ENCODE data around the gene PRKAB1. TPM values are rescaled to one million over a fixed set of nuclear protein-coding genes. Genes with fewer than 3 reads are reported as not detected.

The PRKAB1 gene
- total and polyA plus RNA-seq, 9 of the 15 experiments (the other 6 are each of a cell fraction or from before 2014, with no cell fraction given), result 32.6 to 94.2 (median 63.8) TPM

- TF ChIP-seq, protein P1, sequence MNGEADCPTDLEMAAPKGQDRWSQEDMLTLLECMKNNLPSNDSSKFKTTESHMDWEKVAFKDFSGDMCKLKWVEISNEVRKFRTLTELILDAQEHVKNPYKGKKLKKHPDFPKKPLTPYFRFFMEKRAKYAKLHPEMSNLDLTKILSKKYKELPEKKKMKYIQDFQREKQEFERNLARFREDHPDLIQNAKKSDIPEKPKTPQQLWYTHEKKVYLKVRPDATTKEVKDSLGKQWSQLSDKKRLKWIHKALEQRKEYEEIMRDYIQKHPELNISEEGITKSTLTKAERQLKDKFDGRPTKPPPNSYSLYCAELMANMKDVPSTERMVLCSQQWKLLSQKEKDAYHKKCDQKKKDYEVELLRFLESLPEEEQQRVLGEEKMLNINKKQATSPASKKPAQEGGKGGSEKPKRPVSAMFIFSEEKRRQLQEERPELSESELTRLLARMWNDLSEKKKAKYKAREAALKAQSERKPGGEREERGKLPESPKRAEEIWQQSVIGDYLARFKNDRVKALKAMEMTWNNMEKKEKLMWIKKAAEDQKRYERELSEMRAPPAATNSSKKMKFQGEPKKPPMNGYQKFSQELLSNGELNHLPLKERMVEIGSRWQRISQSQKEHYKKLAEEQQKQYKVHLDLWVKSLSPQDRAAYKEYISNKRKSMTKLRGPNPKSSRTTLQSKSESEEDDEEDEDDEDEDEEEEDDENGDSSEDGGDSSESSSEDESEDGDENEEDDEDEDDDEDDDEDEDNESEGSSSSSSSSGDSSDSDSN (IDR thresholded peaks at IDR 0.05; ENCODE audit: borderline replicate concordance in 1 of 2, low read depth in 2 of 2, low read length in 2 of 2), result 0 out of 4 replicates have a peak, but pooled peaks of 1 of the 2 experiments have one; percentile 36
- no peak for TF ChIP-seq FOXJ3 (CRISPR knock-in tag; IDR thresholded peaks at IDR 0.05)
- TF ChIP-seq SMAD3 (CRISPR knock-in tag; conservative IDR thresholded peaks at IDR 0.05), result no peak
- TF ChIP-seq ATF7 (IDR thresholded peaks at IDR 0.05), result no peak
- no peak for TF ChIP-seq MCM2 (IDR thresholded peaks at IDR 0.05; ENCODE audit: low read depth)
- no peak for TF ChIP-seq CBX5 (IDR thresholded peaks at IDR 0.05; ENCODE audit: borderline replicate concordance, low read depth)
- no peak for TF ChIP-seq HNRNPK (IDR thresholded peaks at IDR 0.05; ENCODE audit: low read depth, low read length, poor library complexity, severe bottlenecking)
- TF ChIP-seq BRCA1 (IDR thresholded peaks at IDR 0.05), result no peak
- no peak for TF ChIP-seq BRCA1 (CRISPR knock-in tag; IDR thresholded peaks at IDR 0.05)
- TF ChIP-seq KAT8 (IDR thresholded peaks at IDR 0.05; ENCODE audit: low read depth), result 0 out of 2 replicates have a peak, but pooled peaks have one; percentile 70
- TF ChIP-seq RAD51 (IDR thresholded peaks at IDR 0.05; ENCODE audit: borderline replicate concordance, low read depth), result no peak
- no peak for TF ChIP-seq HDAC8 (tag; IDR thresholded peaks at IDR 0.05)
- TF ChIP-seq ZNF354B (CRISPR knock-in tag; IDR thresholded peaks at IDR 0.05), result no peak
- TF ChIP-seq SNRNP70 (optimal IDR thresholded peaks at IDR 0.05; ENCODE audit: low read depth, low read length), result no peak
- TF ChIP-seq PYGO2 (tag; IDR thresholded peaks at IDR 0.05), result no peak
- no peak for TF ChIP-seq RBM14 (IDR thresholded peaks at IDR 0.05; ENCODE audit: borderline replicate concordance, insufficient read depth, low read depth, low read length)
- no peak for TF ChIP-seq MBD2 (IDR thresholded peaks at IDR 0.05; ENCODE audit: borderline replicate concordance, low read depth)
- no peak for TF ChIP-seq TAF7 (tag; IDR thresholded peaks at IDR 0.05)
- TF ChIP-seq, protein P2, sequence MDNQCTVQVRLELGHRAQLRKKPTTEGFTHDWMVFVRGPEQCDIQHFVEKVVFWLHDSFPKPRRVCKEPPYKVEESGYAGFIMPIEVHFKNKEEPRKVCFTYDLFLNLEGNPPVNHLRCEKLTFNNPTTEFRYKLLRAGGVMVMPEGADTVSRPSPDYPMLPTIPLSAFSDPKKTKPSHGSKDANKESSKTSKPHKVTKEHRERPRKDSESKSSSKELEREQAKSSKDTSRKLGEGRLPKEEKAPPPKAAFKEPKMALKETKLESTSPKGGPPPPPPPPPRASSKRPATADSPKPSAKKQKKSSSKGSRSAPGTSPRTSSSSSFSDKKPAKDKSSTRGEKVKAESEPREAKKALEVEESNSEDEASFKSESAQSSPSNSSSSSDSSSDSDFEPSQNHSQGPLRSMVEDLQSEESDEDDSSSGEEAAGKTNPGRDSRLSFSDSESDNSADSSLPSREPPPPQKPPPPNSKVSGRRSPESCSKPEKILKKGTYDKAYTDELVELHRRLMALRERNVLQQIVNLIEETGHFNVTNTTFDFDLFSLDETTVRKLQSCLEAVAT (IDR thresholded peaks at IDR 0.05), result no peak
- TF ChIP-seq NCOR1 (IDR thresholded peaks at IDR 0.05), result peak; percentile 61
- TF ChIP-seq NEUROD1 (IDR thresholded peaks at IDR 0.05; ENCODE audit: borderline replicate concordance, low read depth, low read length, partially characterized antibody), result peak; percentile 15
- TF ChIP-seq KLF6 (CRISPR knock-in tag; IDR thresholded peaks at IDR 0.05; ENCODE audit: borderline replicate concordance), result no peak
- TF ChIP-seq, protein P3, sequence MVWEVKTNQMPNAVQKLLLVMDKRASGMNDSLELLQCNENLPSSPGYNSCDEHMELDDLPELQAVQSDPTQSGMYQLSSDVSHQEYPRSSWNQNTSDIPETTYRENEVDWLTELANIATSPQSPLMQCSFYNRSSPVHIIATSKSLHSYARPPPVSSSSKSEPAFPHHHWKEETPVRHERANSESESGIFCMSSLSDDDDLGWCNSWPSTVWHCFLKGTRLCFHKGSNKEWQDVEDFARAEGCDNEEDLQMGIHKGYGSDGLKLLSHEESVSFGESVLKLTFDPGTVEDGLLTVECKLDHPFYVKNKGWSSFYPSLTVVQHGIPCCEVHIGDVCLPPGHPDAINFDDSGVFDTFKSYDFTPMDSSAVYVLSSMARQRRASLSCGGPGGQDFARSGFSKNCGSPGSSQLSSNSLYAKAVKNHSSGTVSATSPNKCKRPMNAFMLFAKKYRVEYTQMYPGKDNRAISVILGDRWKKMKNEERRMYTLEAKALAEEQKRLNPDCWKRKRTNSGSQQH (CRISPR knock-in tag; IDR thresholded peaks at IDR 0.05), result no peak
- peak; percentile 22; the same call in 1 of the 2 replicates for TF ChIP-seq MYC (IDR thresholded peaks at IDR 0.05; ENCODE audit: low read depth, low read length)
- TF ChIP-seq MYC (CRISPR knock-in tag; IDR thresholded peaks at IDR 0.05; ENCODE audit: borderline replicate concordance, low read depth), result no peak
- no peak for TF ChIP-seq TOE1 (IDR thresholded peaks at IDR 0.05; ENCODE audit: borderline replicate concordance)
- no peak for TF ChIP-seq TOE1 (CRISPR knock-in tag; IDR thresholded peaks at IDR 0.05; ENCODE audit: borderline replicate concordance, low read depth)
Observed at GRCh38 chr12:119672194-119672593, 4.3 kb downstream of the PRKAB1 start (continued).

Data from K562 (cell line).